H1 (cell line): ENCODE measurements around the gene ARHGAP24. TPM values are rescaled to one million over a fixed set of nuclear protein-coding genes. Genes with fewer than 3 reads are reported as not detected.

Experiments
- TBP ChIP-seq: IDR thresholded peaks from 2 replicates; pipeline ENCODE4 v1.6.1; 2011; ENCODE audit warnings: low read depth, low read length, improper control_type of control experiment
- polyA plus RNA-seq, 7 experiments: library from polyadenylated mRNA; depleted of rRNA in 3 of 7; stranded (reverse) in 5 of 7; unstranded in 2 of 7; fragments of >200 nt in 5 of 7; fragments of 200-250 nt in 2 of 7; gene quantifications; 1 replicate in 5 of 7; 2 replicates in 1 of 7; 4 replicates in 1 of 7; pipeline versions ENCODE4 v1.2.1 to v1.2.3, GENCODE V29; 2011 to 2013; ENCODE audit warnings: missing spikeins in 2 of 7, mixed read lengths in 2 of 7
- total RNA-seq: library from RNA; stranded (reverse); fragmentation: NEBNext Ultra II Directional; extraction: Animal tissue kit (Norgen Biotek cat#: 25700); gene quantifications from 2 replicates; pipeline ENCODE4 v1.2.1, GENCODE V29; 2021

Gene ARHGAP24
- total and polyA plus RNA-seq, 2 of the 8 experiments (the other 6 are each of a cell fraction or from before 2014, with no cell fraction given), result 0.08 to 0.50 TPM

DNA sequence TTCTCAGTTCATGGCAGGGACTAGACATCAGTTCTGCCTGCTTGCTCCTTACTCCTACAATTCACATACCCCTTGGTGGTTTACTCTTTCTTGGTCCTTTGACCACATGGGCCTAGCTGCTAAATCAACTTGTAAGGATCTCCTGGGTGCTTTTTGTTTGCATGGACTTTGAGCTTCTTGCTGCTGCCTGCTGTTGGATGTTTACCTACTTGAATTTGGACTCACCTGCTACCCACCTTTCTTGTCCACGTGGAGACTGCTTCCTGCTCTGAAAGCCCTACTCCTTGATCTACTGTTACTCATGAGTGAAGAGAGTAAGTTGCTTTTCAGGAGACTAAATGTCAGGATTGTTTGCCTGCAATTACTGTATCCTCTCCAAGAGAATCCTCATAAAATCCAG lies 15.2 kb upstream of the ARHGAP24 start (continued):
- TF ChIP-seq TBP, result no peak
